Adrenal gland (tissue), 5 donors: Measurements from ENCODE around the gene STEAP2.

Experiments
- CTCF ChIP-seq, 6 experiments: fragments of 450-650 bp in 4 of 6; fragments of 200-600 bp in 2 of 6; sonication (generic) in 1 of 6; IDR thresholded peaks; 1 replicate in 5 of 6; 2 replicates in 1 of 6; pipeline versions ENCODE4 v1.5.1 to v1.8.0; 2016 to 2021; ENCODE audit warnings: antibody characterized with exemption in 6 of 6, mild to moderate bottlenecking in 2 of 6, moderate library complexity in 1 of 6
- POLR2A ChIP-seq, 2 donors: fragments of 450-650 bp; IDR thresholded peaks; one replicate each; pipeline ENCODE4 v1.6.1; 2017; ENCODE audit warnings: antibody characterized with exemption in 2 of 2, mild to moderate bottlenecking in 2 of 2, moderate library complexity in 1 of 2
- donor health status: DM: no; HTN: no; CAD: no.

GRCh38 chr7:90175667-90176066, 35.9 kb upstream of the STEAP2 start:
- TF ChIP-seq CTCF (IDR thresholded peaks at IDR 0.05) (no peak), POLR2A (IDR thresholded peaks at IDR 0.05) (no peak)
